H1 (cell line): ENCODE data around the gene GGA2. TPM values are rescaled to one million over a fixed set of nuclear protein-coding genes. Genes with fewer than 3 reads are reported as not detected.

Experiments used
- CTCF ChIA-PET: fragments of 300-600 bp; sonication (Branson Sonifier 250); formaldehyde crosslinking; loops from one replicate; lab custom pipeline; 2021; ENCODE audit not compliant: partially characterized antibody; lab: Charles Lee
- POLR2A ChIA-PET: fragments of 300-600 bp; sonication (Branson Sonifier 250); formaldehyde crosslinking; loops from one replicate; lab custom pipeline; 2021; ENCODE audit warnings: inconsistent platforms; ENCODE audit not compliant: partially characterized antibody; lab: Charles Lee
- DNase-seq, 2 experiments: peaks; one replicate each; pipeline versions ENCODE4 v3.0.0 to v3.0.0-alpha.2; 2010 to 2022; ENCODE audit warnings: low spot score in 2 of 2, low read depth in 1 of 2, mixed read lengths in 1 of 2
- FAIRE-seq: peaks from 2 replicates; lab custom pipeline; 2011; peaks lifted over from hg19 to GRCh38; lab: Jason Lieb, UNC
- H2AFZ ChIP-seq: 2 replicates; pipeline ENCODE4 v1.8.1; 2012; ENCODE audit warnings: low read length, inconsistent platforms
- H2AK5ac ChIP-seq: 2 replicates; pipeline ENCODE4 v1.6.1; 2013; ENCODE audit warnings: low read depth, low read length
- H2BK120ac ChIP-seq: replicated peaks from 2 replicates; pipeline ENCODE3; 2013; ENCODE audit warnings: low read depth, low read length, inconsistent platforms
- H2BK12ac ChIP-seq: 2 replicates; pipeline ENCODE4 v1.6.1; 2013; ENCODE audit warnings: low read depth, low read length
- H2BK15ac ChIP-seq: 2 replicates; pipeline ENCODE4 v1.6.1; 2013; ENCODE audit warnings: low read length
- H2BK20ac ChIP-seq: 2 replicates; pipeline ENCODE4 v1.6.1; 2013; ENCODE audit warnings: low read length
- H2BK5ac ChIP-seq: 2 replicates; pipeline ENCODE4 v1.6.1; 2013; ENCODE audit warnings: low read depth, low read length
- H3K14ac ChIP-seq: 2 replicates; pipeline ENCODE4 v1.6.1; 2013; ENCODE audit warnings: inconsistent platforms; ENCODE audit not compliant: insufficient read length
- H3K18ac ChIP-seq: 2 replicates; pipeline ENCODE4 v1.6.1; 2013; ENCODE audit warnings: low read length; ENCODE audit errors: extremely low read depth
- H3K23ac ChIP-seq: 2 replicates; pipeline ENCODE4 v1.6.1; 2013; ENCODE audit warnings: inconsistent platforms; ENCODE audit not compliant: insufficient read length
- H3K23me2 ChIP-seq: 2 replicates; pipeline ENCODE4 v1.6.1; 2013; ENCODE audit warnings: low read depth, low read length
- H3K27ac ChIP-seq: 2 replicates; pipeline ENCODE4 v1.6.1; 2011; ENCODE audit warnings: low read depth, low read length, inconsistent platforms
- H3K27me3 ChIP-seq, 4 experiments: replicated peaks in 1 of 4; 1 replicate in 1 of 4; 2 replicates in 3 of 4; pipeline versions ENCODE4 v1.6.1 to v1.8.1; 2011 to 2013; ENCODE audit warnings: low read length in 3 of 4, mild to moderate bottlenecking in 3 of 4, inconsistent platforms in 2 of 4, mixed read lengths in 2 of 4, moderate library complexity in 1 of 4; ENCODE audit not compliant: control insufficient read depth in 3 of 4, insufficient read depth in 3 of 4; ENCODE audit errors: extremely low read depth in 1 of 4
- H3K36me3 ChIP-seq, 4 experiments: 2 replicates each; pipeline versions ENCODE4 v1.6.1 to v1.8.1; 2011 to 2013; ENCODE audit warnings: mild to moderate bottlenecking in 4 of 4, low read length in 3 of 4, moderate library complexity in 2 of 4, control low read depth in 1 of 4, inconsistent platforms in 1 of 4; ENCODE audit not compliant: insufficient read depth in 4 of 4, control insufficient read depth in 2 of 4
- H3K4ac ChIP-seq: replicated peaks from 2 replicates; pipeline ENCODE3; 2013; ENCODE audit warnings: low read length, low read depth, mixed read lengths, inconsistent platforms; ENCODE audit not compliant: insufficient read length
- H3K4me1 ChIP-seq, 4 experiments: replicated peaks in 1 of 4; 1 replicate in 1 of 4; 2 replicates in 3 of 4; pipeline versions ENCODE4 v1.6.1 to v1.8.1; 2011 to 2013; ENCODE audit warnings: low read length in 3 of 4, inconsistent platforms in 2 of 4, mixed read lengths in 1 of 4; ENCODE audit not compliant: insufficient read depth in 4 of 4, control insufficient read depth in 3 of 4
- H3K4me2 ChIP-seq, 2 experiments: 2 replicates each; pipeline versions ENCODE4 v1.6.1 to v1.8.1; 2011 to 2013; ENCODE audit warnings: low read depth in 2 of 2, low read length in 2 of 2, control low read depth in 1 of 2, inconsistent platforms in 1 of 2, mild to moderate bottlenecking in 1 of 2; ENCODE audit not compliant: insufficient read depth in 1 of 2
- H3K4me3 ChIP-seq, 4 experiments: fragments of 200-600, 300-600 bp in 1 of 4; sonication (generic), shearing (Covaris generic), sonication (Bioruptor Twin) in 1 of 4; 2 replicates each; pipeline versions ENCODE4 v1.5.1 to v1.8.1; 2011 to 2016; ENCODE audit warnings: low read length in 4 of 4, low read depth in 3 of 4, control low read depth in 2 of 4, inconsistent platforms in 2 of 4, mild to moderate bottlenecking in 2 of 4, mixed read lengths in 1 of 4, moderate library complexity in 1 of 4; ENCODE audit not compliant: insufficient read depth in 2 of 4; ENCODE audit errors: extremely low read depth in 1 of 4
- H3K56ac ChIP-seq: replicated peaks from 2 replicates; pipeline ENCODE3; 2013; ENCODE audit warnings: low read depth, mild to moderate bottlenecking, mixed read lengths, low read length, inconsistent platforms; ENCODE audit not compliant: insufficient read length
- H3K79me1 ChIP-seq: 2 replicates; pipeline ENCODE4 v1.6.1; 2013; ENCODE audit warnings: low read depth, low read length, control low read depth
- H3K79me2 ChIP-seq, 2 experiments: 2 replicates each; pipeline versions ENCODE4 v1.6.1 to v1.8.1; 2012 to 2013; ENCODE audit warnings: low read length in 2 of 2, mild to moderate bottlenecking in 2 of 2, inconsistent platforms in 1 of 2; ENCODE audit not compliant: insufficient read depth in 2 of 2, control insufficient read depth in 1 of 2
- H3K9ac ChIP-seq, 4 experiments: replicated peaks in 1 of 4; 1 replicate in 1 of 4; 2 replicates in 3 of 4; pipeline versions ENCODE4 v1.6.1 to v1.8.1; 2011 to 2013; ENCODE audit warnings: low read depth in 3 of 4, low read length in 3 of 4, control low read depth in 2 of 4, mild to moderate bottlenecking in 2 of 4, moderate library complexity in 2 of 4, inconsistent platforms in 1 of 4; ENCODE audit errors: extremely low read depth in 1 of 4
- H3K9me3 ChIP-seq, 2 experiments: 2 replicates each; pipeline versions ENCODE4 v1.6.1 to v1.8.1; 2012 to 2013; ENCODE audit warnings: mild to moderate bottlenecking in 2 of 2, moderate library complexity in 2 of 2, control low read depth in 1 of 2, inconsistent platforms in 1 of 2, low read depth in 1 of 2, low read length in 1 of 2, mixed read lengths in 1 of 2; ENCODE audit not compliant: insufficient read depth in 2 of 2
- H4K20me1 ChIP-seq, 2 experiments: replicated peaks in 1 of 2; 2 replicates each; pipeline versions ENCODE3 to v1.8.1; 2011 to 2013; ENCODE audit warnings: inconsistent platforms in 2 of 2, low read length in 2 of 2, mild to moderate bottlenecking in 1 of 2; ENCODE audit not compliant: insufficient read depth in 2 of 2, control insufficient read depth in 1 of 2
- H4K5ac ChIP-seq: 2 replicates; pipeline ENCODE4 v1.6.1; 2013; ENCODE audit warnings: low read length, low read depth, mixed read lengths, inconsistent platforms; ENCODE audit not compliant: insufficient read length
- H4K8ac ChIP-seq: 2 replicates; pipeline ENCODE4 v1.8.0; 2013; ENCODE audit warnings: mild to moderate bottlenecking, moderate library complexity, low read length, inconsistent platforms; ENCODE audit not compliant: insufficient read depth; ENCODE audit errors: extremely low read depth
- H4K91ac ChIP-seq: replicated peaks from 2 replicates; pipeline ENCODE3; 2013; ENCODE audit warnings: low read length, mixed read lengths, inconsistent platforms; ENCODE audit not compliant: insufficient read length
- BACH1 ChIP-seq: IDR thresholded peaks from 2 replicates; pipeline ENCODE4 v1.6.1; 2012; ENCODE audit warnings: low read length, improper control_type of control experiment
- WGBS, 2 experiments: shearing (Covaris generic) in 1 of 2; methylation state at CpG; one replicate each; pipeline versions ENCODE4 v1.1.6 to v1.1.7; 2013 to 2015; ENCODE audit warnings: low lambda C conversion rate in 2 of 2, mixed read lengths in 2 of 2, inconsistent platforms in 1 of 2, low coverage in 1 of 2, missing lambda C conversion rate in 1 of 2; ENCODE audit not compliant: insufficient replicate concordance in 2 of 2, insufficient coverage in 1 of 2, insufficient read length in 1 of 2; ENCODE audit errors: extremely low coverage in 1 of 2, missing lambda C conversion rate in 1 of 2; 5-methylcytosine and 5-hydroxymethylcytosine counted together
- polyA plus RNA-seq, 7 experiments: library from polyadenylated mRNA; depleted of rRNA in 3 of 7; stranded (reverse) in 5 of 7; unstranded in 2 of 7; fragments of >200 nt in 5 of 7; fragments of 200-250 nt in 2 of 7; gene quantifications; 1 replicate in 5 of 7; 2 replicates in 1 of 7; 4 replicates in 1 of 7; pipeline versions ENCODE4 v1.2.1 to v1.2.3, GENCODE V29; 2011 to 2013; ENCODE audit warnings: missing spikeins in 2 of 7, mixed read lengths in 2 of 7
- total RNA-seq: library from RNA; stranded (reverse); fragmentation: NEBNext Ultra II Directional; extraction: Animal tissue kit (Norgen Biotek cat#: 25700); gene quantifications from 2 replicates; pipeline ENCODE4 v1.2.1, GENCODE V29; 2021

The GGA2 gene
- total and polyA plus RNA-seq, 2 of the 8 experiments (the other 6 are each of a cell fraction or from before 2014, with no cell fraction given), result 65.8 to 114 TPM

DNA sequence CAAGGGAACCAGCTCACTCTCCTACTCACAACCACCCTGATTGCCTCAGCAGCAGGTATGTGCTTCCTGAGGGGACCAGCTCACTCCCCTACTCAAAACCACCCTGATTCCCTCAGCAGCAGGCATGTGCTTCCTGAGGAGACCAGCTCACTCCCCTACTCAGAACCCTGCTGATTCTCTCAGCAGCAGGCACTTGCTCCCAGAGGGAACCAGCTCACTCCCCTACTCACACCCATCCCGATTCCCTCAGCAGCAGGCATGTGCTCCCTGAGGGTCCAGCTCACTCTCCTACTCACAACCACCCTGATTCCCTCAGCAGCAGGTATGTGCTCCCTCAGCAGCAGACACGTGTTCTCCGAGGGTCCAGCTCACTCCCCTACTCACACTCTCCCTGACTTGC lies 31.2 kb downstream of the GGA2 start:
- no peak overlapping the region for H3K9ac ChIP-seq
- no peak overlapping the region; the same call in 1 of the 2 replicates for H2BK5ac ChIP-seq
- no peak overlapping the region for H3K18ac ChIP-seq
- no peaks in the 10 kb centered on the region for H3K4me1 ChIP-seq
- no peak overlapping the region for H3K14ac ChIP-seq
- ChIA-PET CTCF (no interaction called here), POLR2A (interaction anchor here (0.6 to 1.1 kb wide), 3 partner anchors 15 to 144 kb away, joined by 3 read pairs; no protein-coding TSS in a partner anchor)
- H3K4me3 ChIP-seq, result no peak overlapping the region
- H4K20me1 ChIP-seq, result peaks cover 10% of the 10 kb centered on the region in 2 experiments
- no peak for TF ChIP-seq BACH1
- H2BK12ac ChIP-seq, result no peak overlapping the region
- no peak overlapping the region for H3K23ac ChIP-seq
- no peak overlapping the region; the same call in 1 of the 2 replicates for H3K27ac ChIP-seq
- H4K5ac ChIP-seq, result no peak overlapping the region
- H3K23me2 ChIP-seq, result no peaks in the 10 kb centered on the region
- no peak overlapping the region for H3K4me2 ChIP-seq
- no peak overlapping the region for H3K56ac ChIP-seq
- H4K91ac ChIP-seq, result no peak overlapping the region
- no peaks in the 10 kb centered on the region for H3K9me3 ChIP-seq
- H3K4ac ChIP-seq, result no peak overlapping the region
- no peak overlapping the region for H2BK120ac ChIP-seq
- no peak overlapping the region for H2AK5ac ChIP-seq
- no peaks in the 10 kb centered on the region for H3K27me3 ChIP-seq
- no peak overlapping the region for H2BK15ac ChIP-seq
- H3K36me3 ChIP-seq, result peaks cover 47 to 88% (median 72%) of the 10 kb centered on the region in 4 experiments
- no peak overlapping the region for H2AFZ ChIP-seq
- DNase-seq (no peak), FAIRE-seq (no peak)
- WGBS, 2 experiments, result 86% methylated on average over 3 of the region's 3 CpGs; no CpG with 5 or more reads in 1 of the 2 experiments
- no peaks in the 10 kb centered on the region; the same call in 1 of the 2 replicates for H3K79me1 ChIP-seq
- H3K79me2 ChIP-seq, result no peaks in the 10 kb centered on the region
- H4K8ac ChIP-seq, result no peak overlapping the region
- no peak overlapping the region for H2BK20ac ChIP-seq
